HUES64 (cell line): ENCODE measurements around the gene TGM6.
"Not testable (repeated sequence)": the region's sequence is repeated elsewhere in the genome, so short reads cannot be mapped to it uniquely, and the experiment has no call there.

Experiments
- H3K27ac ChIP-seq: 2 replicates; pipeline ENCODE4 v1.7.0; 2013; ENCODE audit warnings: low read depth, low read length, inconsistent platforms
- H3K27me3 ChIP-seq: 2 replicates; pipeline ENCODE4 v1.6.1; 2013; ENCODE audit warnings: mild to moderate bottlenecking, low read length; ENCODE audit not compliant: insufficient read depth
- H3K36me3 ChIP-seq: 2 replicates; pipeline ENCODE4 v1.6.1; 2013; ENCODE audit warnings: mild to moderate bottlenecking, low read length; ENCODE audit not compliant: insufficient read depth
- H3K4me1 ChIP-seq: 2 replicates; pipeline ENCODE4 v1.6.1; 2013; ENCODE audit warnings: mild to moderate bottlenecking, low read length, moderate library complexity; ENCODE audit not compliant: insufficient read depth
- H3K4me3 ChIP-seq: 2 replicates; pipeline ENCODE4 v1.5.1; 2013; ENCODE audit warnings: mild to moderate bottlenecking, low read length, moderate library complexity
- H3K9ac ChIP-seq: 2 replicates; pipeline ENCODE4 v1.6.1; 2013; ENCODE audit warnings: mild to moderate bottlenecking, low read depth, low read length
- H3K9me3 ChIP-seq: 2 replicates; pipeline ENCODE4 v1.6.1; 2013; ENCODE audit warnings: low read depth, low read length; ENCODE audit not compliant: insufficient read depth
- WGBS: fragments of 150-250, 120-280 bp; methylation state at CpG from one replicate; pipeline ENCODE4 v1.1.7; 2013; ENCODE audit warnings: missing lambda C conversion rate; 5-methylcytosine and 5-hydroxymethylcytosine counted together

Gene TGM6

GRCh38 chr20:2399390-2399789, 18.7 kb downstream of the TGM6 start:
- Histone ChIP-seq H3K36me3 (no peaks in the 10 kb centered on the region), H3K9ac (no peak overlapping the region), H3K4me3 (no peak overlapping the region), H3K27me3 (no peaks in the 10 kb centered on the region), H3K9me3 (no peaks in the 10 kb centered on the region), H3K4me1 (no peaks in the 10 kb centered on the region), H3K27ac (no peak overlapping the region)
- WGBS: 93% methylated on average over 16 of the region's 16 CpGs

GRCh38 chr20:2400290-2400689, 19.6 kb downstream of the TGM6 start:
- no peaks in the 10 kb centered on the region for H3K4me1 ChIP-seq
- H3K27ac ChIP-seq: no peak overlapping the region
- 90% methylated on average over 11 of the region's 11 CpGs for WGBS
- no peaks in the 10 kb centered on the region for H3K9me3 ChIP-seq
- H3K36me3 ChIP-seq: no peaks in the 10 kb centered on the region
- no peak overlapping the region for H3K9ac ChIP-seq
- no peaks in the 10 kb centered on the region for H3K27me3 ChIP-seq
- no peak overlapping the region for H3K4me3 ChIP-seq

DNA sequence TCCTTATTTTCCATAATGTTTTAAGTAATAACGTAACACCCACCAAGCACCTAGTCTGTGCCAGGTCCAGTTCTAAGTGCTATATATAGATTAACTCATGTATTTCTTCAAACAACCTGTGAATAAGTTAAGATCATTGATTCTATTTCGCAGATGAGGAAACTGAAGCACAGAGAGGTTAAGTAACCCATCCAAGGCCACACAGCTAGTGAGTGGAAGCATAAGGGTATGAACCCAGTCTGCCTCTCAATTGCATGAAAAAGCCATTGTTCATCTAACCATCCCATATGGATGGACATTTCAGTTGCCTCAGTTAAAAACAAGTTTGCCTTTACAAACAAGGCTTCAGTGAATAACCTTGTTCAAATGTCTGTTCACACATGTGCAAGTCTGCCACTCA, 20.8 kb downstream of the TGM6 start:
- H3K9me3 ChIP-seq: no peaks in the 10 kb centered on the region
- H3K36me3 ChIP-seq: no peaks in the 10 kb centered on the region
- no peak overlapping the region for H3K9ac ChIP-seq
- 100% methylated on average over 1 of the region's 2 CpGs for WGBS
- H3K4me1 ChIP-seq: no peaks in the 10 kb centered on the region; the same call in 1 of the 2 replicates
- H3K27me3 ChIP-seq: no peaks in the 10 kb centered on the region
- H3K27ac ChIP-seq: no peak overlapping the region
- H3K4me3 ChIP-seq: no peak overlapping the region

GRCh38 chr20:2402271-2402980, 21.7 kb downstream of the TGM6 start:
- WGBS: 74% methylated on average over 7 of the region's 7 CpGs

DNA sequence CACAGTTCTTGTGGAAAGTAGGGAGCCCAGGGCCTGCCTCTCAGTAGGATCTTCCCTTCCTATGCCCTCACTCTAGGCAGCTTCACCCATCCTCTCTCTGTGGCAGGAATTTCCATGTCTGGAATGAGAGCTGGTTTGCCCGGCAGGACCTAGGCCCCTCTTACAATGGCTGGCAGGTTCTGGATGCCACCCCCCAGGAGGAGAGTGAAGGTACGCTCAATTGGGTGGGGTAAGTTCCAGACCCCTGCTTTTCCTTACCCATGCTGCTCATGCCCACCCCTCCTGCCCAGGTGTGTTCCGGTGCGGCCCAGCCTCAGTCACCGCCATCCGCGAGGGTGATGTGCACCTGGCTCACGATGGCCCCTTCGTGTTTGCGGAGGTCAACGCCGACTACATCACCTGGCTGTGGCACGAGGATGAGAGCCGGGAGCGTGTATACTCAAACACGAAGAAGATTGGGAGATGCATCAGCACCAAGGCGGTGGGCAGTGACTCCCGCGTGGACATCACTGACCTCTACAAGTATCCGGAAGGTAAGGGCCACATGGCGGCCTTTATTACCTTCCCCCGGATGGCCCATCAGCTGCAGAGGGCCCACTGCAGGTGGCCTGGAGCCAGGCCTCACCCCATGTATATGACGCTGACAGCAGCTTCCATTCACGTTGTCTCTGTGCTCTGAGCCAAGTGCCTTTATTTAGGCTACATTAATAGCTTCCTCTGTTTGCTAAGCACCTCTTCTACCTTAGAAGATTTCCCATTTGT, 22.8 kb downstream of the TGM6 start:
- Histone ChIP-seq H3K9ac (no peak overlapping the region), H3K4me3 (no peak overlapping the region), H3K4me1 (peaks cover 3% of the 10 kb centered on the region; the same call in 1 of the 2 replicates), H3K9me3 (no peaks in the 10 kb centered on the region), H3K27me3 (no peaks in the 10 kb centered on the region), H3K36me3 (no peaks in the 10 kb centered on the region), H3K27ac (no peak overlapping the region)
- 94% methylated on average over 24 of the region's 24 CpGs for WGBS

More at GRCh38 chr20:2402271-2402980, 21.7 kb downstream of the TGM6 start:
- Histone ChIP-seq H3K4me1 (no peaks in the 10 kb centered on the region; the same call in 1 of the 2 replicates), H3K9me3 (no peaks in the 10 kb centered on the region), H3K27ac (no peak overlapping the region), H3K4me3 (no peak overlapping the region), H3K9ac (no peak overlapping the region), H3K27me3 (no peaks in the 10 kb centered on the region), H3K36me3 (no peaks in the 10 kb centered on the region)

- no peaks in the 10 kb centered on the region for H3K27me3 ChIP-seq
- no peak overlapping the region for H3K4me3 ChIP-seq
- no peak overlapping the region for H3K27ac ChIP-seq
- no peak overlapping the region for H3K9ac ChIP-seq
- no peaks in the 10 kb centered on the region for H3K36me3 ChIP-seq
- no peaks in the 10 kb centered on the region for H3K9me3 ChIP-seq
- peaks cover 3% of the 10 kb centered on the region; the same call in 1 of the 2 replicates for H3K4me1 ChIP-seq
- WGBS: 65% methylated on average over 1 of the region's 1 CpG
Measured at GRCh38 chr20:2405693-2406065, 25.0 kb downstream of the TGM6 start.

DNA sequence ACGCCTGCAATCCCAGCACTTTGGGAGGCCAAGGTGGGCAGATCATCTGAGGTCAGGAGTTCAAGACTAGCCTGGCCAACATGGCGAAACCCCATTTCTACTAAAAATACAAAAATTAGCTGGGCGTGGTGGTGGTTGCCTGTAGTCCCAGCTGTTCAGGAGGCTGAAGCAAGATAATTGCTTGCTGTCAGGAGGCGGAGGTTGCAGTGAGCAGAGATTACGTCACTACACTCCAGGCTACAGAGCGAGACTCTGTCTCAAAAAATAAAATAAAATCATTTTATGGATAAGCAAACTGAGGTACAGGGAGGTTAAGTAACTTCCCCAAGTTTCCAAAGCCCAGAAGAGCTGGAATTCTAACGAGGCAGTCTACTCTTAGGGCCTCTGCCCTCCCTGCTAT, 26.7 kb downstream of the TGM6 start:
- not testable (repeated sequence) for H3K27me3 ChIP-seq, H3K4me3 ChIP-seq, H3K9me3 ChIP-seq, H3K36me3 ChIP-seq, H3K9ac ChIP-seq, H3K4me1 ChIP-seq, H3K27ac ChIP-seq
- 91% methylated on average over 6 of the region's 7 CpGs for WGBS

DNA sequence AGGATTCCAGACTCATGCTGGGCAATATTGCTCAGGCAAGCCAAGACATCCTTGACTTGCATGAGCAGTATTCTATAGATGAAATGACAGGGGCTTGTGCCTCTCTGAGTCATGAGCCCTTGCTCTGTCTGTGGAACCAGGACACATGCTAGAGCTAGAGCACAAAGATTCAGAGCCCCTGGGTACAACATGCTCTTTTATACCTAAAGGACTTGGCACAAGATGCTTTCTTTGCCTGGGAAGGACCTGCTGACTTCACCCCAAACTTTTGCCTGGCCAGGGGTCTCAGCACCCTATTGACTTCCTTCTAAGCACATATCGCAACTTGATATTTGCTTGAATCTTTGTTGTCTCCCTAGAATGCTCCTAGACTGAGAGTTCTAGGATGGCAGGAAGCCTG, 27.4 kb downstream of the TGM6 start:
- peaks cover 3% of the 10 kb centered on the region; the same call in 1 of the 2 replicates for H3K4me1 ChIP-seq
- H3K9ac ChIP-seq: no peak overlapping the region
- 100% methylated on average over 1 of the region's 1 CpG for whole genome bisulfite sequencing

GRCh38 chr20:2416541-2417212, 36.0 kb downstream of the TGM6 start:
- H3K27ac ChIP-seq: no peak overlapping the region
- H3K27me3 ChIP-seq: no peaks in the 10 kb centered on the region
- no peaks in the 10 kb centered on the region for H3K4me1 ChIP-seq
- no peak overlapping the region for H3K9ac ChIP-seq
- no peaks in the 10 kb centered on the region for H3K36me3 ChIP-seq
- H3K4me3 ChIP-seq: no peak overlapping the region
- WGBS: 94% methylated on average over 5 of the region's 6 CpGs
- no peaks in the 10 kb centered on the region for H3K9me3 ChIP-seq

More for the DNA sequence above, 27.4 kb downstream of the TGM6 start:
- Histone ChIP-seq H3K27me3 (no peaks in the 10 kb centered on the region), H3K9me3 (no peaks in the 10 kb centered on the region), H3K4me3 (no peak overlapping the region), H3K36me3 (no peaks in the 10 kb centered on the region), H3K27ac (no peak overlapping the region)

GRCh38 chr20:2417213-2417541, 36.5 kb downstream of the TGM6 start:
- Histone ChIP-seq H3K9ac (no peak overlapping the region), H3K9me3 (no peaks in the 10 kb centered on the region), H3K27me3 (no peaks in the 10 kb centered on the region), H3K4me3 (no peak overlapping the region), H3K36me3 (no peaks in the 10 kb centered on the region), H3K4me1 (no peaks in the 10 kb centered on the region), H3K27ac (no peak overlapping the region)
- 94% methylated on average over 14 of the region's 14 CpGs for WGBS

DNA sequence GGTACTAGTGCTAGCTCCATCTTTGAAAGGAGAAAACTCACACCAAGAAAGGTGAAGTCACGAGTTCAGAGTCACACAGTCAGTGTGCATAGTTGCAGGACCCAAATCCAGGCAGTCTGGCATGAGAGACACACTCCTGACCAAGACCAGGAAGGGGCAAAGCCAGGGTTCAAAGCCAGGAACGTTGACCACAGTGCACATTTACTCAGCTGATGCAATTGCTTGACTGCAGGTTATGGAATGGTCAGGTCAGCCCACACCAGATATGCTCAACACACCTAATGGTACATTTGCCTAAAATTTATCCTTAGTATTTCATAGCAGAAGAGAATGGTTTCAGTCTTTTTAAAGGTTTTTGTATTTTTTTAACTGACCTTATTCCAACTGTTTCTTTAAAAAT, 37.7 kb downstream of the TGM6 start:
- Histone ChIP-seq H3K9ac (no peak overlapping the region), H3K36me3 (no peaks in the 10 kb centered on the region), H3K9me3 (no peaks in the 10 kb centered on the region), H3K27me3 (no peaks in the 10 kb centered on the region), H3K4me3 (no peak overlapping the region), H3K27ac (no peak overlapping the region), H3K4me1 (no peaks in the 10 kb centered on the region)
- WGBS: 76% methylated on average over 2 of the region's 2 CpGs
